A673 (cell line): Measurements from ENCODE around the gene NEO1. TPM values are rescaled to one million over a fixed set of nuclear protein-coding genes. Genes with fewer than 3 reads are reported as not detected.

Source experiments
- BruUV-seq: library from RNA; stranded (reverse); fragments of 400-500 nt; replicated peaks from 2 replicates; lab custom pipeline; 2021; lab: Mats Ljungman, UMichigan
- CTCF ChIA-PET: fragments of 300-600 bp; sonication (Branson Sonifier 250); formaldehyde crosslinking; loops from one replicate; lab custom pipeline; 2022; ENCODE audit warnings: antibody characterized with exemption; lab: Charles Lee
- POLR2A ChIA-PET: fragments of 300-600 bp; sonication (Branson Sonifier 250); formaldehyde crosslinking; loops from one replicate; lab custom pipeline; 2022; ENCODE audit warnings: antibody characterized with exemption; ENCODE audit not compliant: low non-redundant PET; lab: Charles Lee
- DNase-seq: peaks from one replicate; pipeline ENCODE4 v3.0.0-alpha.2; 2015; ENCODE audit warnings: low spot score
- H3K27ac ChIP-seq: fragments of 200-600 bp; sonication (generic); 2 replicates; pipeline ENCODE4 v1.5.1; 2016; ENCODE audit warnings: mixed run types, low read depth, mild to moderate bottlenecking, mixed read lengths, antibody characterized with exemption, low read length; ENCODE audit not compliant: poor library complexity, severe bottlenecking
- H3K27me3 ChIP-seq: fragments of 200-600 bp; sonication (generic); replicated peaks from 2 replicates; pipeline ENCODE4 v1.6.1; 2017; ENCODE audit warnings: mixed run types, low read depth, mild to moderate bottlenecking, mixed read lengths, antibody characterized with exemption, low read length; ENCODE audit not compliant: insufficient read depth, poor library complexity
- H3K36me3 ChIP-seq: fragments of 200-600 bp; sonication (generic); 2 replicates; pipeline ENCODE4 v1.6.1; 2016; ENCODE audit warnings: mixed run types, mild to moderate bottlenecking, mixed read lengths, antibody characterized with exemption, low read length; ENCODE audit not compliant: insufficient read depth, poor library complexity, severe bottlenecking
- H3K4me1 ChIP-seq: fragments of 200-600 bp; sonication (generic); 2 replicates; pipeline ENCODE4 v1.6.1; 2017; ENCODE audit warnings: mixed run types, mild to moderate bottlenecking, mixed read lengths, antibody characterized with exemption, low read length; ENCODE audit not compliant: insufficient read depth, poor library complexity, severe bottlenecking
- H3K4me3 ChIP-seq: fragments of 200-600 bp; sonication (generic); 2 replicates; pipeline ENCODE4 v1.5.1; 2016; ENCODE audit warnings: low read depth, mixed run types, mild to moderate bottlenecking, mixed read lengths, low read length; ENCODE audit not compliant: poor library complexity, severe bottlenecking
- H3K9me3 ChIP-seq: fragments of 200-600 bp; sonication (generic); 2 replicates; pipeline ENCODE4 v1.6.1; 2016; ENCODE audit warnings: mixed run types, low read depth, mild to moderate bottlenecking, mixed read lengths, antibody characterized with exemption, low read length; ENCODE audit not compliant: poor library complexity, severe bottlenecking
- EZH2 ChIP-seq: fragments of 200-600 bp; sonication (generic); IDR thresholded peaks from 2 replicates; pipeline ENCODE4 v1.6.1; 2017; ENCODE audit warnings: borderline replicate concordance, low read depth, mild to moderate bottlenecking, mixed read lengths, antibody characterized with exemption, low read length; ENCODE audit not compliant: poor library complexity, severe bottlenecking
- intact Hi-C: fragments of 100-400 bp; cut with micrococcal nuclease; formaldehyde crosslinking; loops from one replicate; pipeline ENCODE4 v1.10.0; 2022; ENCODE audit not compliant: unreplicated experiment
- total RNA-seq: library from RNA; stranded (reverse); gene quantifications from 2 replicates; pipeline ENCODE4 v1.2.3, GENCODE V29; 2021
- TF ChIP-seq, protein P1 (sequence below): fragments of 300-800, 200-600 bp; sonication (generic); conservative IDR thresholded peaks from 2 replicates; pipeline ENCODE4 v1.5.1; 2017; ENCODE audit warnings: low read depth, mild to moderate bottlenecking, antibody characterized with exemption, low read length, moderate library complexity, mixed read lengths

Gene NEO1
- total RNA-seq, 1 experiment from 2014 or later: 72.6 TPM

DNA sequence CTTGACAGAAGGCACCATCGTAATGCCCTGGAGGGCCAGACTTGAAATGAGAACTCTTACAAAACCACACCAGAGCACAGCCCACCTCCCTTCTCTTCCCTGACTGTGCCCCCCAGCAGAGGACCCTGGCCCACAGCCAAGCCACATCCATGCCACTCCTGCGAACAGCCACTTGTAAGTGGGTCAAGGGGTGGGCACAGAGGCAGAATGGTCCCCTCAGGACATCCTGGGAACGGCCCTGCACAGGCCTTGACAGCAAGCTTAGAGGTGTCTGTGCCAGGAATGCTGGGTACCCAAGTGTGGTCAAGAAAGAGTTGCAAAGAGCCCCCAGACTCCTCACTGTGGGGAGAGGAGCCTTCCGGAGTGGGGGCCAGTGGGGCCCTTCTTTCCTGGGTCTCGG, 283.2 kb downstream of the NEO1 start:
- intact Hi-C loops: no loop called here
- Histone ChIP-seq H3K4me3 (no peak overlapping the region), H3K9me3 (no peaks in the 10 kb centered on the region), H3K4me1 (no peaks in the 10 kb centered on the region), H3K27me3 (no peaks in the 10 kb centered on the region), H3K36me3 (no peaks in the 10 kb centered on the region), H3K27ac (no peak overlapping the region)
- ChIA-PET CTCF (no interaction called here), POLR2A (no interaction called here)
- DNase-seq: no peak
- no TSS peak for BruUV-seq
- no peak for TF ChIP-seq EZH2
- TF ChIP-seq, protein P1, sequence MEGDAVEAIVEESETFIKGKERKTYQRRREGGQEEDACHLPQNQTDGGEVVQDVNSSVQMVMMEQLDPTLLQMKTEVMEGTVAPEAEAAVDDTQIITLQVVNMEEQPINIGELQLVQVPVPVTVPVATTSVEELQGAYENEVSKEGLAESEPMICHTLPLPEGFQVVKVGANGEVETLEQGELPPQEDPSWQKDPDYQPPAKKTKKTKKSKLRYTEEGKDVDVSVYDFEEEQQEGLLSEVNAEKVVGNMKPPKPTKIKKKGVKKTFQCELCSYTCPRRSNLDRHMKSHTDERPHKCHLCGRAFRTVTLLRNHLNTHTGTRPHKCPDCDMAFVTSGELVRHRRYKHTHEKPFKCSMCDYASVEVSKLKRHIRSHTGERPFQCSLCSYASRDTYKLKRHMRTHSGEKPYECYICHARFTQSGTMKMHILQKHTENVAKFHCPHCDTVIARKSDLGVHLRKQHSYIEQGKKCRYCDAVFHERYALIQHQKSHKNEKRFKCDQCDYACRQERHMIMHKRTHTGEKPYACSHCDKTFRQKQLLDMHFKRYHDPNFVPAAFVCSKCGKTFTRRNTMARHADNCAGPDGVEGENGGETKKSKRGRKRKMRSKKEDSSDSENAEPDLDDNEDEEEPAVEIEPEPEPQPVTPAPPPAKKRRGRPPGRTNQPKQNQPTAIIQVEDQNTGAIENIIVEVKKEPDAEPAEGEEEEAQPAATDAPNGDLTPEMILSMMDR: no peak

DNA sequence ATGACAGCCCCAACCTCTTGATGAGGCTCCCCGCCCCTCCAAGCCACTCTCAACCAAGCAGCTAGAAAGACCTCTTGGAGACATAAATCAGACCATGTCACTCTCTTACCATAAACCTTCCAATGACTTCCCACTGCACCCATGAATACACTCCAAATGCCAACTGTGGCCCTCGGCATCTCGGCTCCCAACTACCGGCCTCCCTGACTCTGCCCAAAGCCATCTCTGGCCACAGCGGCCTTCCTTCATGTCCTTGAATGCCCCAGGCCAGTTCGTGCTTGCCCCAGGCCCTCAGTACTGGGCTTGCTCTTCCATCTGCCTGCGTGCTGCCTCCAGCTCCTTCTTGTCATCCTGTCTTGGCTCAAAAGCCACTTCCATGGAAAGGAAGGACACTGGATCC, 284.5 kb downstream of the NEO1 start:
- H3K9me3 ChIP-seq: no peaks in the 10 kb centered on the region
- BruUV-seq: no TSS peak
- intact Hi-C loops: no loop called here
- DNase-seq: no peak
- H3K27ac ChIP-seq: no peak overlapping the region
- ChIA-PET CTCF (no interaction called here), POLR2A (no interaction called here)
- H3K4me1 ChIP-seq: no peaks in the 10 kb centered on the region
- no peaks in the 10 kb centered on the region for H3K27me3 ChIP-seq
- TF ChIP-seq, protein P1: no peak
- TF ChIP-seq EZH2: no peak
- H3K4me3 ChIP-seq: no peak overlapping the region
- H3K36me3 ChIP-seq: no peaks in the 10 kb centered on the region

DNA sequence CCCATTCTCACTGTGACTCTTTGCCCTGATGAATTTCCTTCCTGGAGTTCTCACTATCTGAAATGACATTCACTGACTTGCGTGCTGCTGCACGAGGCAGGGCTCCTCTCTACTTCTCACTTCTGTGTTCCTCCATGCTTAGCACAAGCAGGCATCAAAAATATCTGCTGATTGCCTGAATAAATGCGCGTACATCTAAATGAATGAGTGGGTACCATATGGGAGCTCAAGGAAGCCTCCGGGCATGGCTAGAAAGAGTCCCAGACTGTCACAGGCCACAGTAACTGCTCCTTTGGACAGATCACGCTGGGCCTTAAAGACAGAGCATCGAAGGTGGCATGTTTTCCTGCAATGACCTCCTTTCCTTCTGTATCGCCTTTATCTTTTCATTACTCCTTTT, 284.9 kb downstream of the NEO1 start:
- no peaks in the 10 kb centered on the region for H3K4me1 ChIP-seq
- TF ChIP-seq EZH2: no peak
- TF ChIP-seq, protein P1: no peak
- intact Hi-C loops: no loop called here
- H3K9me3 ChIP-seq: no peaks in the 10 kb centered on the region
- no TSS peak for BruUV-seq
- H3K36me3 ChIP-seq: no peaks in the 10 kb centered on the region
- H3K4me3 ChIP-seq: no peak overlapping the region
- POLR2A ChIA-PET: no interaction called here
- H3K27ac ChIP-seq: no peak overlapping the region
- no peaks in the 10 kb centered on the region for H3K27me3 ChIP-seq
- no peak for DNase-seq
- CTCF ChIA-PET: no interaction called here
